GM20431 (cell line): Measurements from ENCODE around the gene RABL3.
"Not testable (repeated sequence)": the region's sequence is repeated elsewhere in the genome, so short reads cannot be mapped to it uniquely, and the experiment has no call there.

Experiments used
- in situ Hi-C: fragments of 300-500 bp; cut with MseI, MboI; formaldehyde crosslinking; loops from one replicate; pipeline ENCODE4 v1.15.0; 2020; ENCODE audit warnings: low sequenced_read_pairs; ENCODE audit not compliant: unreplicated experiment

The RABL3 gene

DNA sequence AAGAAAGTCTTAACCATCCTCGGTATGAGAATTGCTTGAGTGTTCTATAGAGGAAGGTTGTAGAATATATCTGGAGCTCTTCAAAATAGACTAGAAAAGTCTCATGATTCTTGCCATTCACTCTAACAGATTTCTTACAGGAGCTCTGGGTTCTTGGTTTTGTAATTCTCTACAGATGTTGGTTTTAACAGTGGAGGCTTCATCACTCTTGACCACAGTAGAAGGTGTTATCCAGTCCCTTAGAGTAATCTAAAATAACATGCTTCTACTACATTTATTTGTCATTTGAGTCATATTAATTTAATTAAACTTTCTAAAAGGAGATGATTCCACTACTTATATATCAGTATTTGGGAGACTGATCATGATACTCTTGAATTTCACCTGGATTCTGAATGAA, 9.9 kb upstream of the RABL3 start:
- in situ Hi-C loops = no loop called here

DNA sequence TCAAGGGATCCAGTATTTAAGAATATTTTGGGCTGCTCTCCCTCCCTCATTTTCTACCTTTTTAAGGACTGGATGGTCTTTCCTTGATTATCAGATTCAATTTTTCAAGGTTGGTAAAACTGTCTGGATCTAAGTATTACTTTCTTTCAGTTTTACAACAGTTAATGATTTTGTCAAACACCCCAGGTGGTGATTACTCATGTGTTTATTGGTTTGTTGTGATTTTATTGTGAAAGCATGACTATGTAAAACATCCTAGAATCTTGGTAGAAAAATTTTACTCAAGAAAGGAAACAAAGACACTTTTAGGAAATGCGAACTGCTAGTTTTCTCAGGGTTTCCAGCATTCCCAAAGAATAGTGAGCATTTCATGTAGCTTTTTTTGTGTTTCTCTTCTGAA, 7.5 kb upstream of the RABL3 start:
- in situ Hi-C loops = no loop called here

DNA sequence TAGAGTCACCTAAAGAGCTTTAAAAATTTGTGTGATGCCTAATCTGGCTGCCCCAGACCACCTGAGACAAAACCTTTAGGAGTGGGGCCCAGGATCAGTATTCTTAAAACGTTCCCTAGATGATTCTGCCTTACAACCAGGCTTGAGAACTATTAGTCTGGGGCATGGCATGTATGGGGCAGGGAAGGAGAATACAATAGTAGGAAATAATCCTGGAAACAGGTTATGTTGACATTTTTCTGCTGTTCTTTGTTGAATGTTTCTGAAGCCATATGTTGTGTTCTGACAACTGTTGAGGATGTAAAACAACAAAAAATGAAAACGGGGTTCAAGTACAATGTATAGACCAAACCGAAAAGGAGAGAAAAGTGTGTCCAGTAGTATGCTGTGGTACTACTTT, 3.1 kb upstream of the RABL3 start:
- in situ Hi-C loops = no loop called here

DNA sequence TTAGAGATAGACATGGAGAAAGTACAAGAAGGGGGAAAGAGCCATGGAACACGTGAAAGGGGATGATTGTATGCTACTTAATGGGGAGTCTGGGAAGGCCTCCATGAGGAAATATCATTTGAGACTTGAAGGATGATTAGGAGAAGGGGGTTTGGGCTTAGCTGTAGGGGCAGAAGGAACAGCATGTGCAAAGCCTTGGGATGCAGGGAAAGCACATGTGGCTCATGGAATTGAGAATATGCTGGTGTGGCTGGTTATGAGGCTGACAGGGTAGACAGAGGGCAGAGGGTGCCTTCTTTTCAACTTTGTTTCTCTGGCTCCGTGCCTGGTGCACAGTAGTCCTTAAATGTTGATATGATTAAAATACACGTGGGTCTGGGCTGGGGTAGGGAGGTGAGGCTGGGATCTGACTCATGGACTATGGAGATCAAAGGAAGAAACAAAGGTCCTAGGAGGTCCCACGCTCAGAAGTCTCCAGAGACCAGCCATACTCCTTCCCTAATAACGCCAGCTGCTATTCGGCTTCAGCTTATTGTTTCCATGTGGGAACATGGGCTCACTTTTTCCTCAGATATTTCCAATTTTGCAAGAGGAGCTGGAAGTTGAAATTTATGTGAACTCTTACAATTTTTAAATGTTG, 1.4 kb upstream of the RABL3 start:
- in situ Hi-C loops = no loop called here

- in situ Hi-C loops = no loop called here
These were observed 591 bp upstream of the RABL3 start for GRCh38 chr3:120742849-120743365.

DNA sequence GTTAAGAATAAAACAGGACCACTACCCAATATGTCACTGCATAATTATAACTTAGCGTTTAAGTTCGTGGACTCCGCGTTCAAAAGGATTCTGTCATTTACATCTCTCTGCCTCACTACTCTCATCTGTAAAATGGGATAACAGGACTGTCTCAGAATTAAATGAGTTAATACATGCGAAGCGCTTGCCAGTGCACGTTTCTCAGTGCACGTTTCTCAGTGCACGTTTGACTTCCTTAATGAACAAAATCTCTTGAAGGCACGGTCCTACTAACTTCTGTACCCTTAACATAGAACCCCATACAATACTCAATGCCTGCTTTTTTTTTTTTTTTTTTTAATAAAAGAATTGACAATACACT, 499 bp downstream of the RABL3 start:
- in situ Hi-C loops = no loop called here

- in situ Hi-C loops = no loop called here
These were observed 996 bp downstream of the RABL3 start for GRCh38 chr3:120741320-120741719.

- in situ Hi-C loops = not testable (repeated sequence)
These were observed 4.3 kb downstream of the RABL3 start for GRCh38 chr3:120738006-120738405.

DNA sequence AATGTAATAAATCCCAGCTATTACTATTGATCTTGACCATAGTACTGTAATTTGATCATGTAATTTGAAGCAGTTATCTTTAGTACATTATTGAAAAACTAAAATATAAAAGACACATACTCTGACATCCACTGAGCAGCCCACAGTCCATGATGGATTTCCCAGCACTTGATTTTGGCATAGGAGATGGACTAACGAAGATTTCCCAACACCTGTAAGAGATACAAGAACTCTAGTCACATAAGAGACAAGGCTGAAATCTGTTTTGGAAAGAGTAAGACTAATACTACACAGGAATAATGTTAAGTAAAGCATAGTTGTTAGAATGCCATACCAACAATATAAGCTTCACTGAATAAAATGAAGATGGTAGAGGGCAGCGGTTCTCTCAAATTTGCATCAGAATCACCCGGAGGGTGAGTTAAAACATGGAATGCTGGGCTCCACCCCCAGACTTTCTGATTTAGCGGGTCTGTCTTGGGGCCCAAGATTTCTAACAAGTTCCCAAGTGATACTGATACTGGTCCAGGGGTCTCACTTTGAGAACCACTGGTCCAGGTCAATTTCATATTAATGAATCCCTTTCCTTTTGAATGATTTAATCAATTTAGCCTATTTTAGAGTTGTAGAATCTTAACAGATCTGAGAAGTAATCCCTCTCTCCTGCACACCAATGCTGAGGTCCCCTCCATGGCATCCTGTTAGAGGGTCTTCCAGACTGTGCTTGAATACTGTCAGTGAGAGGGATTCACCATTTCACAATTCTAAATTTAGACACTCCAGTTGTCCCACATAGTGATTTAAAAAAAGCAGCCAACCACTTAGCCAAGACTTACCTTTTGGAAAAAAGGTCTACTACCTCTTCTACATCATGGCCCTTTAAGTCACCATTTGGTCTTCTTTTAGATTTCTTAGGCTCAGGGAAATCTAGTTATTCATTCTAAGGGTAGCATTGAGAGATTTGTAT, 11.5 kb downstream of the RABL3 start:
- in situ Hi-C loops = no loop called here

DNA sequence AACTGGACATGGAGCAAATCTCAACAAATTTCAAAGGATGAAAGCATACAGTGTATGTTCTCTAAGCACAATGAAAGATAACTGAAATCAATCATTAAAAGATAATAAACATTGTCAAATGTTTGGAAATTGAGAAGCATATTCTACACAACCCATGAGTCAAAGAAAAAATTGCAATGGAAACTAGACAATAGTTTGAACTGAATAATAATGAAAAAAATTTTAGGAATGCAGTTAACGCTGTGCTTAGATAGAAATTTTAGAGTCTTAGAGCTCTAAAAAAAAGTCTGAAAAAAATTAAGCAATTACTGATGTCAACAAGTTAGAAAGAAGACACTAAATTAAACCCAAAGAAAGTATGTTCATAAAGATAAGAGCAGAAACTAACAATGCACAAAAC, 15.5 kb downstream of the RABL3 start:
- in situ Hi-C loops = no loop called here

DNA sequence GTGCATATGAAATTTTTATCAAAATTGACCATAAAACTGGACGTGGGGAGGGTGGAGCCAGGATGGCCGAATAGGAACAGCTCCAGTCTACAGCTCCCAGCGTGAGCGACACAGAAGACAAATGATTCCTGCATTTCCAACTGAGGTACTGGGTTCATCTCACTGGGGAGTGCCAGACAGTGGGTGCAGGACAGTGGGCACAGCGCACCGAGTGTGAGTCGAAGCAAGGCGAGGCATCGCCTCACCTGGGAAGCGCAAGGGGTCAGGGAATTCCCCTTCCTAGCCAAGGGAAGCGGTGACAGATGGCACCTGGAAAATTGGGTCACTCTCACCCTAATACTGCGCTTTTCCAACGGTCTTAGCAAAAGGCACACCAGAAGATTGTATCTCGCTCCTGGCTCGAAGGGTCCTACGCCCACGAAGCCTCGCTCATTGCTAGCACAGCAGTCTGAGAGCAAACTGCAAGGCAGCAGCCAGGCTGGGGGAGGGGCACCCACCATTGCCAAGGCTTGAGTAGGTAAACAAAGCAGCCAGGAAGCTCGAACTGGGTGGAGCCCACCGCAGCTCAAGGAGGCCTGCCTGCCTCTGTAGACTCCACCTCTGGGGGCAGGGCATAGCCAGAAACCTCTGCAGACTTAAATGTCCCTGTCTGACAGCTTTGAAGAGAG, 23.0 kb downstream of the RABL3 start:
- in situ Hi-C loops = not testable (repeated sequence)

- in situ Hi-C loops = no loop called here
These were observed 29.1 kb downstream of the RABL3 start for GRCh38 chr3:120713262-120713661.

DNA sequence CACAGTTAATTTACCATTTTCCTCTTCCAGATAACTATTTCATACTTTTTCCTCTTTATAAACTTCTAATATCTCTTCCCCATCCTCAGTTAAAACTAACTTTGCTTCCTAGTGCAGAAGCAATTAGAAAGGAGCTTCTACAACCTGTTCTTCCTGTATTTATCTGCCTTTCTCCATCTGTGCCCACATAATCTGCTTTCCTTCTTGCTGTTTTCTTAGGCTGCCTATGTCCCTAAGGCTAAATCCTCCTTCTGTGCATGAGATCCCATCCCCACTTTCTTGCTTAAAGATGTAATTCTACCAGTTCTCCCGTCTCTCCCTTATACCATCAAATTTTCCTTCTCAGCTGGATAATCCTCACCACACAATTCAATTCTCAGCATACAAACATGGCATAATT, 31.9 kb downstream of the RABL3 start:
- in situ Hi-C loops = no loop called here

GRCh38 chr3:120708408-120708807, 33.9 kb downstream of the RABL3 start:
- in situ Hi-C loops = no loop called here

DNA sequence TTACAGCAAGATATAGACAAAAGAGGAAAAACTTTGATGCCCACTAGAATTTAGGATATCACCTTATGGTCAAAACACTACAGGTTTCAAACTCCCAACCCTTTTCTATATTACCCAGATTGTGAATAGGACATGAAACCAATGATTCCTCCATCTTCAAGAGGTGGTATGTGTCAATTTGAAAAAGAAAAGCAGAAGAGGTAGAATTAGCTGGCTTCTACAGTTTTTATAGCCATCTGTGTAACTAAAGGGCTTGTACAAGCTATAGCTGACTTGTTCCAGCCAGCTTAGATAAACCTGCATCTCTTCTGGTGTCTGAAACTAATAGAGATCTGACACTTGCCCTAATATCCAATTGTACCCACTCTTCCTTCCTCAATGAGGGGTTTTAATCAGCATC, 35.4 kb downstream of the RABL3 start:
- in situ Hi-C loops = no loop called here

DNA sequence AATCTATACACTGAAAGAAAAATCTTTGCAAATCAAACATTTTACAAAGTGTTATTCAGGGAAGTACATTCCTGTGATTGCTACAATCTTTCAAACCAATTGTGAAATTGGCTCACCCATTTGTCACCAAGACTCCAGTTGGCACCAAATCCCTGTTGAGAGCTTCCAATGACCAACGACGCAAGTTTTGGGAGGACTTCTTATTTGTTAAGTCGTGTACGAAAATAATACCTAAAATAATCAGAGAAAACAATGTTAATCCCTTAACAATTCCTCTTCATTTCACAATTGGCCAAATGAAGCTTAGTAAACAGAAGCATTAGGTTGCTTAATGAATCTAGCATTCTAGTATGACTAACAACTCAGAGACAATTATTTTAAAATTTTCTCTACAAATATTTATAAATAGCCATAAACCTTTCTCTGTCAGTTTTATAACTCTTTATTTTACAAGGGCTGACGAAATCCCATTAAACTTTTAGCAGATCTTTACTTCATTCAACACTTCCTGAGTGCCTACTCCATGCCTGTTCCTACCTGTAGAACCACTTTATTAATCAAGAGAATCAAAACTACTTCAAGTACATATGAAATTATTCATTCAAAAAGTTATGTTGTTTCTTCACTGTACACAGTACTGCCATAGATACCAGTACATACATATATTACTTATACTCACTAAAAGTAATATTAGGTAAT, 36.3 kb downstream of the RABL3 start:
- in situ Hi-C loops = no loop called here

DNA sequence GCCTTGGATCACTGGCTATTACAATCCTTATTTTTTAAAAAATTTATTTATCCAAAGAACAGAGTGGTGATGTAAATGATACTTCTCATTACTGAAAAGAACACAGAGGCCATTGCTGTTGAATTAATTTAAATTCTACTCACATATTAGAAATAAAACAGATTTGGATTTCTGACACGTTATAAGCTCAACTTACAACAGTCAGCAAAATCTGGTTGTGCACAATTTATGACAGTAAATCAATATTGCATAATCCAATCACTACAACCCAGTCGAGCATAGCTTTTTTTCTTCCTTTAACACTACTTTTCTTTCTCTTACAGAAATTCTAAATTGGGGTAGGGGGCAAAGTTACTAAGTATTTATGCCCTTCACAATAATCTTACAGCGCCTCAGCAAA, 43.0 kb downstream of the RABL3 start:
- in situ Hi-C loops = no loop called here

DNA sequence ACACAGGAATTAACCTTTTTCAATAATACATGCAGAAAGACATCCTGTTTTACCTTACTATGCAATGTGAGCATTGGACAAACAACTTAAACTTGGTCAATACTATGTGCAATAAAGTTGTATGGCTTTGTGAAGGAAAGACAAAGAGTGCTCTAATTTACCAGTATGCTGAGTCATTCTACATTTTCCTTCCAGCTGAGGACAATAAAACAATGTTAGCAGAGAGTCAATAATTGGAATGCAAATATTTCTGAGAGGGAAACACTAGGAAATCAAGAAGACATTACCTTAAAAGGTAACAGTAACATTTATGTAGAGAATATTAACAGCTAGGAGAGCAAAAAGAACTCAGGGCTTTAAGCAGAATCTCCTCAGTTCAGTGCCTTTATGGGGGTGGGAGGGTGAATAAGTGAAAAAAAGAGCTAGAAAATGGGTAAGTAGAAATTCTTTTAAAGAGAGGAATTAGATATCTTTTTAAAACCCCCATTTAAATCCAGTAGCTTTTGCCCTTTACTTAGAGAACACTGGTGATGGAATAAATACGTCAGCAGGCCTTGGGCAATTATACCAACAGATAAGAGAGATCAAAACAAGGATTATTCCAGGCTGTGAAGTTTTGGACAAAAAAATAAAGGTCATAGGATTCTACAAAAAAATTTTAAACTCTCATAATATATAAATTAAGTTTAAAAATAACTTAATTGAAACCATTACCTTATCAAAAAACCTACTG, 48.7 kb downstream of the RABL3 start:
- in situ Hi-C loops = no loop called here

DNA sequence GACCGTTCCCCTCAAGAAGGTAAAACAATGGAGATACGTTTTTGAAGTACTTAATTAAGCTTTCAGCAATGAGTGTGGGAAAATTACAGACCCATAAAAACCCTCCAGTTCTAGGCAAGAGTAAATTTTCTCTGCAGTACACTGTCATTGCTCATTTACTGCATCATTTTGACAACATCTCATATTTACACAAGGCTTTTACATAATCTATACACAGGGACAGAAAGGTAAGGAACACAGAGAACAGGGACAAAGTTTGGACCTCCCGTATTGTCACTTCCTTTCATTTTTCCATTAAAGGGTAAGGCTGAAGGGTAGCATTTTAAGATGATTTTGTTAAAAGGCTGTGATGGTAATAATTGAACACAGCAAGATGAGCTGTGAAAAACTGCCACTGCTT, 52.9 kb downstream of the RABL3 start:
- in situ Hi-C loops = no loop called here

DNA sequence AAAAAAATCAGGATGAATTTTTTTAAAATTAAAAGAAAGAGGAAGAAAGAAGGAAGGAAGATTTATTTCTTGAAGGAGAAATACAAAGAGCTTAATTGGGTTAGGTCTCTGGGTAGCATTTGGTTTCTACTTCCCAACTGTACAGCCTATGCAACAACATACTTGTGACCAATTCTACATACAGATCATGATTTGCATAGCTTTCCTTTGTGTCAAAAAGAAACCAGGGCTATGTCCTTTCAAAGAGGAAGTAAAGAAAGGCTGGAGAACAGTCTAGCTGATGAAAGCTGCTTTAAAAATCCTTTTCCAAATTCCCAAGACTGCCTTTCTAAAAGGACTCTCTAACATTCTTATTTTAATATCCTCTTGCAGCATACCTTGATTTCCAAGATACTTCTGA, 54.2 kb downstream of the RABL3 start:
- in situ Hi-C loops = no loop called here
